WTC11 (cell line): ENCODE results near the gene SEC11A. TPM values are rescaled to one million over a fixed set of nuclear protein-coding genes. Genes with fewer than 3 reads are reported as not detected.

Source experiments
- ATAC-seq: fragments of 200-7000 bp; cut with Tn5 transposase; 2 replicates; pipeline ENCODE4 v1.10.0; 2021; ENCODE audit warnings: mild to moderate bottlenecking, moderate library complexity
- CTCF ChIA-PET: fragments of 300-600 bp; sonication (Branson Sonifier 250); formaldehyde crosslinking; loops from one replicate; lab custom pipeline; 2021; ENCODE audit warnings: antibody characterized with exemption; lab: Charles Lee
- POLR2A ChIA-PET: fragments of 350-600 bp; sonication (Branson Sonifier 250); formaldehyde crosslinking; loops from one replicate; lab custom pipeline; 2021; ENCODE audit warnings: antibody characterized with exemption; lab: Charles Lee
- DNase-seq: peaks from one replicate; pipeline ENCODE4 v3.0.0; 2021; ENCODE audit warnings: low spot score
- H3K27ac Mint-ChIP-seq: 2 replicates; pipeline ENCODE4 v1.8.0; 2021; ENCODE audit warnings: mixed read lengths
- H3K27me3 Mint-ChIP-seq: 2 replicates; pipeline ENCODE4 v1.8.0; 2021; ENCODE audit warnings: low read depth, mild to moderate bottlenecking, moderate library complexity, mixed read lengths
- H3K36me3 Mint-ChIP-seq: 2 replicates; pipeline ENCODE4 v1.8.0; 2021; ENCODE audit warnings: mixed read lengths
- H3K4me1 Mint-ChIP-seq: 2 replicates; pipeline ENCODE4 v1.8.0; 2022; ENCODE audit warnings: mixed read lengths
- H3K4me3 Mint-ChIP-seq: 2 replicates; pipeline ENCODE4 v1.8.0; 2021; ENCODE audit warnings: mild to moderate bottlenecking, moderate library complexity, mixed read lengths
- H3K9me3 Mint-ChIP-seq: 2 replicates; pipeline ENCODE4 v1.8.0; 2021; ENCODE audit warnings: mixed read lengths
- AR ChIP-seq: fragments of 250-450 bp; sonication (Bioruptor Pico); IDR thresholded peaks from 2 replicates; pipeline ENCODE4 v1.9.0; 2021; ENCODE audit warnings: mild to moderate bottlenecking
- E2F4 ChIP-seq: sonication (generic); formaldehyde crosslinking; IDR thresholded peaks from 2 replicates; pipeline ENCODE4 v1.8.1; 2022; ENCODE audit warnings: low read depth, mild to moderate bottlenecking, moderate library complexity, missing genetic modification reagents, borderline replicate concordance
- ETV6 ChIP-seq: sonication (generic); formaldehyde crosslinking; IDR thresholded peaks from 2 replicates; pipeline ENCODE4 v1.8.1; 2022; ENCODE audit warnings: mild to moderate bottlenecking, missing genetic modification reagents
- FOXK1 ChIP-seq: sonication (generic); formaldehyde crosslinking; IDR thresholded peaks from 2 replicates; pipeline ENCODE4 v1.8.0; 2022; ENCODE audit warnings: mild to moderate bottlenecking, moderate library complexity, missing genetic modification reagents
- FOXP4 ChIP-seq: sonication (generic); formaldehyde crosslinking; IDR thresholded peaks from 2 replicates; pipeline ENCODE4 v1.8.0; 2022; ENCODE audit warnings: mild to moderate bottlenecking, missing genetic modification reagents
- HMGXB4 ChIP-seq: sonication (generic); formaldehyde crosslinking; IDR thresholded peaks from 2 replicates; pipeline ENCODE4 v1.8.1; 2023; ENCODE audit warnings: mild to moderate bottlenecking, moderate library complexity, missing genetic modification reagents
- JAZF1 ChIP-seq: fragments of 250-450 bp; sonication (Bioruptor Pico); IDR thresholded peaks from 2 replicates; pipeline ENCODE4 v1.9.0; 2021; ENCODE audit warnings: moderate library complexity, mild to moderate bottlenecking, inconsistent platforms
- MLX ChIP-seq: sonication (generic); formaldehyde crosslinking; IDR thresholded peaks from 2 replicates; pipeline ENCODE4 v1.8.1; 2023; ENCODE audit warnings: mild to moderate bottlenecking, missing genetic modification reagents, moderate library complexity
- MYBL2 ChIP-seq: sonication (generic); formaldehyde crosslinking; IDR thresholded peaks from 2 replicates; pipeline ENCODE4 v1.8.1; 2023; ENCODE audit warnings: mild to moderate bottlenecking, moderate library complexity, missing genetic modification reagents
- NFATC4 ChIP-seq: fragments of 250-450 bp; sonication (Bioruptor Pico); IDR thresholded peaks from 2 replicates; pipeline ENCODE4 v1.9.0; 2021; ENCODE audit warnings: mild to moderate bottlenecking
- OVOL2 ChIP-seq: fragments of 250-450 bp; sonication (Bioruptor Pico); IDR thresholded peaks from 2 replicates; pipeline ENCODE4 v1.9.0; 2021; ENCODE audit warnings: mild to moderate bottlenecking, borderline replicate concordance
- SMAD4 ChIP-seq: sonication (generic); formaldehyde crosslinking; IDR thresholded peaks from 2 replicates; pipeline ENCODE4 v1.8.0; 2022; ENCODE audit warnings: mild to moderate bottlenecking, missing genetic modification reagents
- SP1 ChIP-seq: sonication (generic); formaldehyde crosslinking; conservative IDR thresholded peaks from 2 replicates; pipeline ENCODE4 v1.8.1; 2022; ENCODE audit warnings: missing genetic modification reagents
- STAT6 ChIP-seq: sonication (generic); formaldehyde crosslinking; conservative IDR thresholded peaks from 2 replicates; pipeline ENCODE4 v1.8.1; 2023; ENCODE audit warnings: mild to moderate bottlenecking, low read depth, missing genetic modification reagents, moderate library complexity
- ZBTB43 ChIP-seq: sonication (generic); formaldehyde crosslinking; IDR thresholded peaks from 2 replicates; pipeline ENCODE4 v1.8.1; 2023; ENCODE audit warnings: mild to moderate bottlenecking, missing genetic modification reagents
- ZNF121 ChIP-seq: sonication (generic); formaldehyde crosslinking; IDR thresholded peaks from 2 replicates; pipeline ENCODE4 v1.8.0; 2023; ENCODE audit warnings: missing genetic modification reagents
- ZNF317 ChIP-seq: sonication (generic); formaldehyde crosslinking; IDR thresholded peaks from 2 replicates; pipeline ENCODE4 v1.8.1; 2023; ENCODE audit warnings: low read depth, mild to moderate bottlenecking, moderate library complexity, missing genetic modification reagents, borderline replicate concordance
- ZNF532 ChIP-seq: fragments of 250-450 bp; sonication (Bioruptor Pico); IDR thresholded peaks from 2 replicates; pipeline ENCODE4 v1.9.0; 2021; ENCODE audit warnings: mild to moderate bottlenecking, borderline replicate concordance
- total RNA-seq: library from RNA; stranded (reverse); gene quantifications from 3 replicates; pipeline ENCODE4 v1.2.3, GENCODE V29; 2021
- TF ChIP-seq, protein P1 (sequence below): sonication (generic); formaldehyde crosslinking; IDR thresholded peaks from 2 replicates; pipeline ENCODE4 v1.8.1; 2022; ENCODE audit warnings: mild to moderate bottlenecking, missing genetic modification reagents, moderate library complexity, borderline replicate concordance

SEC11A gene
- total RNA-seq, 1 experiment from 2014 or later: 214 TPM

DNA sequence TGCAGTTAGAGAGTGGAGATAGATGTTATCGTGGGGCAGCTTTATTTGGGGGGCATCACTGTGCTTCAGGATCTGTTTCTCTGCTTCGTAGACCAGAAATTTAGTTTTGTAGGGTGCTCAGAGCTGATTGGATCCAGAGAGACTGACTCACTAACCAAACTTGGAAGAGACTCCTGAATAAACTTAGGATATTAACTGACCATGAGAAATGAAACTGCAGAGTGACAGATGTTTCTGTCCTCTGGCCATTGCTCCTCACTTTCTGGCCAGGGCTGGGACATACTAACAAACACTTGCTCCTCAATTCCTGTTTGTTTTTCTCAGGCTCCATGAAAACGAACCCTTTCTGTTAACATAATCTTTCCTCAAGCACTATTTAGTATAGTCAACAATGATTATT lies 36.8 kb upstream of the SEC11A start:
- Mint-ChIP-seq H3K36me3 (no peaks in the 10 kb centered on the region; the same call in 1 of the 2 replicates), H3K27ac (no peak overlapping the region; the same call in 1 of the 2 replicates), H3K4me1 (peaks cover 30% of the 10 kb centered on the region), H3K27me3 (no peaks in the 10 kb centered on the region), H3K4me3 (no peak overlapping the region), H3K9me3 (no peaks in the 10 kb centered on the region)
- DNase-seq: no peak
- ATAC-seq: no peak
- ChIA-PET POLR2A (no interaction called here), CTCF (interaction anchor here (0.8 to 1.1 kb wide), 2 partner anchors 126 to 164 kb away, joined by 3 to 4 read pairs; no protein-coding TSS in a partner anchor)
- no peak for TF ChIP-seq ZNF317 (CRISPR knock-in tag)
- no peak for TF ChIP-seq ZBTB43
- no peak for TF ChIP-seq HMGXB4 (CRISPR knock-in tag)
- no peak for TF ChIP-seq OVOL2 (CRISPR knock-in tag)
- TF ChIP-seq SMAD4: no peak
- TF ChIP-seq AR (CRISPR knock-in tag): no peak
- no peak for TF ChIP-seq SP1 (CRISPR knock-in tag)
- TF ChIP-seq STAT6 (CRISPR knock-in tag): no peak
- no peak for TF ChIP-seq ETV6 (CRISPR knock-in tag)
- TF ChIP-seq, protein P1, sequence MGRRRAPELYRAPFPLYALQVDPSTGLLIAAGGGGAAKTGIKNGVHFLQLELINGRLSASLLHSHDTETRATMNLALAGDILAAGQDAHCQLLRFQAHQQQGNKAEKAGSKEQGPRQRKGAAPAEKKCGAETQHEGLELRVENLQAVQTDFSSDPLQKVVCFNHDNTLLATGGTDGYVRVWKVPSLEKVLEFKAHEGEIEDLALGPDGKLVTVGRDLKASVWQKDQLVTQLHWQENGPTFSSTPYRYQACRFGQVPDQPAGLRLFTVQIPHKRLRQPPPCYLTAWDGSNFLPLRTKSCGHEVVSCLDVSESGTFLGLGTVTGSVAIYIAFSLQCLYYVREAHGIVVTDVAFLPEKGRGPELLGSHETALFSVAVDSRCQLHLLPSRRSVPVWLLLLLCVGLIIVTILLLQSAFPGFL (CRISPR knock-in tag): no peak
- no peak for TF ChIP-seq MYBL2 (CRISPR knock-in tag)
- TF ChIP-seq E2F4 (CRISPR knock-in tag): no peak
- no peak for TF ChIP-seq FOXK1
- TF ChIP-seq ZNF532 (CRISPR knock-in tag): no peak
- TF ChIP-seq FOXP4 (CRISPR knock-in tag): no peak
- TF ChIP-seq ZNF121 (CRISPR knock-in tag): no peak
- TF ChIP-seq NFATC4 (CRISPR knock-in tag): no peak
- no peak for TF ChIP-seq MLX (CRISPR knock-in tag)
- no peak for TF ChIP-seq JAZF1 (CRISPR knock-in tag)
